Inferior parietal cortex (tissue), 1 donor: ENCODE results near the gene ADAM30.

Source experiments
- DNase-seq: peaks from one replicate; pipeline ENCODE4 v3.0.0-alpha.2; 2016; ENCODE audit errors: extremely low spot score

Gene ADAM30

DNA sequence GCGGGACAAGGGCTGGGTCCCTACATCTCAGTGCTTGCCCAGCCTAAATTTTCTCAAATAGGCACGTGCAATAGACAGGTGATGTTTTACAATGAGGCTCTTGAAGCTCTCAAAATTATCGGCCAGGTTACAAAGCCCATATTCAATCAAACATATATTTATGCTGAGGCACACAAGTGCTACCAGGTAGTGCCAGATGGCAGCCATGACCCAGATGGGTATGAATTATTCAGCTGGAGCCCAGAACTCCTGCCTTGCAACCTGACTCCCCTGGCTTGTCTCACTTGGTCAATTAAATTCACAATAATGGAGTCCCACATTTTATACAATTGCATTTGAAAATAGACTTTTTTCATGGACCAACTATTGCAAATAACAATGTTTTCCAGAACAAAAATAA, 12.3 kb upstream of the ADAM30 start:
- DNase-seq: no peak

DNA sequence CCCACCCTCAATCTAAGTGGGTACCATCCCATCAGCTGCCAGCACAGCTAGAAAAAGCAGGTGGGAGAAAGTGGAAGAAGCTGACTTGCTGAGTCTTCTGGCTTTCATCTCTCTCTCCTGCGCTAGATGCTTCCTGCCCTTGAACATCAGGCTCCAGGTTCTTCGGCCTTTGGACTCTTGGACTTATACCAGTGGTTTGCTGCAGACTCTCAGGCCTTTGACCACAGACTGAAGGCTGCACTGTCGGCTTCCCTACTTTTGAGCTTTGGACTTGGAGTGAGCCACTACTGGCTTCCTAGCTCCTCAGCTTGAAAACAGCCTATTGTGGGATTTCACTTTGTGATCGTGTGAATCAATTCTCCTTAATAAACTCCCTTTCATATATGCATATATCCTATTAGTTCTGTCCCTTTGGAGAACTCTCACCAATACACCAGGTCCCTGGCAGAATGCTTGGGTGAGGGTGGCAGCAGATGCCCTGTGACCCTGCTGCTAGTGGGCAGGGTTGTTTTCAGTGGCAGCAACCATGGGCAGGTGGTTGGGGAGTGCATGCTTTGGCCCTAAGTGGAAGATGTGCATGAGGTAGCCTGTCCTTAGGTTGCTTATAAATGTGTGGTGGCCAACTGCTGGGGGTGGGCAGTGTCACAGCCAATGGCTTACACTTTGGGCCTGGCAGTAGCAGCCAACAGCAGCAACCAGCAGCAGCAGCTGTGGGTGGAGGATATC, 10.8 kb upstream of the ADAM30 start:
- DNase-seq: no peak

- DNase-seq: peak; percentile 7
Observed at GRCh38 chr1:119903443-119903835, 7.1 kb upstream of the ADAM30 start.

GRCh38 chr1:119902775-119903442, 6.6 kb upstream of the ADAM30 start:
- DNase-seq: no peak

GRCh38 chr1:119898981-119899720, 2.8 kb upstream of the ADAM30 start:
- no peak for DNase-seq

DNA sequence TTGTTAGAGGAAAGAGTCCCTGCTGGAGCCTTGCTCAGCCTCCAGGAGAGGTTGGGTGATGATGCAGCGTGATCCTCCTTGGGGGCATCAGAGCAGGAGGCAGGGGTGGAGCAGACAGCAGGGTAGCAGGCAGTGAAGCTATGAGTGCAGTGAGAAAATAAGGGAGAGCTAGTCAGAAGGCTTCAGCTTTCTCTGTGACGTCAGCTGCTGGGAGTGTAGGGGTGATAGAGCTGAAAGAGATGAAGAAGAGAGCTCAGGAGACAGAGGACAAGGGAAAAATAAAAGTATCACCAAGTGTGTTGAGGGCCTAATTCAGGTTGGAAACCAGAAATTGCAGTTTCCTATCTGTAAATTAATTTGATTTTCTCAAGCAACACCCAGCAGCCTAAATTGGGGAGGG, 2.2 kb upstream of the ADAM30 start:
- no peak for DNase-seq

DNA sequence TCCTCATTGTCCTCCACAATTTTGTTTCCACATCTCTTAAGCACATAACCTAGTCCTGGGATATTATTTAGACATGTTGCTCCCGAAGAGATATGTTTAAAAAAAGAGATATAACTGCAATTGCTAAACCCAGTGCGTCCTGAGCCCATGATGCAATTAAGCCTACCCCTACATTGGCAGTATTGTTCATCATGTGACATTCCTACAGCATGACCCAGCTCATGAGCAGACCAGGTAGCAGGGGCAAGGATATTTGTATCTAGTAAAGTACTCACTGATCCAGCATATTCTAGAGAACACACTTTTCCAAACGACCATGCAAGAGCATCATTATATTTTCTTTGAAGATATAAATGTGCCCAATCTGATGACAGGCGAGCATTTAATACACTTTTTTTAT, 1.2 kb downstream of the ADAM30 start:
- DNase-seq: no peak

DNA sequence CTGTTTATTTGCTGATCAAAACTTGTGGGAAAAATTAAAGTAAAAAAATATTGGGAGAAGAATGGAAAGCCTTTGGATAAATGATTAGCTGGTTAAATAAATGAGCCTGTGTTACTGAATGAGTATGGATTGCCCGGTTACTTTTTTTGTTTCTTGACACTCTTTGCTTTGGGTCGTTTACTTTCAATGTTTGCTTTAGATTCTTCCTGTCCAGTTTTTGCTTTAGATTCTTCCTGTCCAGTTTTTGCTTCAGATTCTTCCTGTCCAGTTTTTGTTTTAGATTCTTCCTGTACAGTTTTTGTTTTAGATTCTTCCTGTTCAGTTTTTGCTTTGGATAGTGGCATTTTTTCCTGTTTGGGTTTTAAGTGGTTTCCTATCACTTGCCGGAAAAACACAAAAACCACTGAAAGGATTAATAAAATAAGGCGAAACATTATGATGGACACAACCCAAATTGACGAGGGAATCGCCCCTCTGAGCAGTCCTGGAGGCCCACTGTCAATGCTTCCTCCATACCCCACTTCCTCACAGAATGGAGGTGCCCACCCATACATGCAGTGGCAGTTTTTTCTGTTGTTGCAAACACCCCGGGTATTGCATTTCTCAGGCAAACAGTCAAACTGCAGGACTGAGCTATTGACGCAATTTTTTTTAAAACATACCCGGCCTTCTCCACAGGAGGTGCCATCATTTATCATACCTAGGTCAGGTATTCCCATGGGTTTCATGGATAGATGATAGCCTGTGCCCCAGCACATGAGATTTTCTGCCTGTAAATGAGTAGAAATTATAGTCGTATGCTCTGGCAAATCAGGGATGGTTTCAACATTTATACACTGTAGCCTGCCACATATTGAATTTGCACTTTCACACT, 2.3 kb downstream of the ADAM30 start:
- DNase-seq: no peak

DNA sequence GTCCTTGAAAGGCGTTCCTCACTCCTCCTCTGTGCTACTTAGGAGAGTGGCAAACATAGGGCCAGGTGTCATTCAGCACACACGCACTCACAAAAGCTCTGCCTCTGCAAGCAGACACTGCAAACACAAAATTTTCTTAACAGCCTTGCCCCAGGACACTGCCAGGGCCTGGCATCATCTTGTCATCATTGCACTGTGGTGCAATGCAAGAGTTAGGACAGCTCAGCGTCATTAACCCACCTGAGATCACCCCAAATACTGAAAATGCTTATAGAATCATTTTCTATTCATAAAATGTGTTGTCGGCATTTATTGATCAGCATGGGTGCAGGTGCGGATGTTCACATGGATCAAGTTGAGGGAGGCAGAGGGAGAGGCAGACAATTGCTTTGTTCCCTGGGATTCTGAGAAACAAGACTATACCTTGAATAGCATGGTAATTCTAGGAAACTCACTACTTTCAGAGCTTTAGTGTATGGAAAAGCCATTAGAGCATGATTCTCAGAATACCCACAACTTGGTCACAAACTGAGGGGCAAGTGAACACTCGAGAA, 3.0 kb downstream of the ADAM30 start:
- no peak for DNase-seq

GRCh38 chr1:119891386-119891785, 4.9 kb downstream of the ADAM30 start:
- DNase-seq: no peak

DNA sequence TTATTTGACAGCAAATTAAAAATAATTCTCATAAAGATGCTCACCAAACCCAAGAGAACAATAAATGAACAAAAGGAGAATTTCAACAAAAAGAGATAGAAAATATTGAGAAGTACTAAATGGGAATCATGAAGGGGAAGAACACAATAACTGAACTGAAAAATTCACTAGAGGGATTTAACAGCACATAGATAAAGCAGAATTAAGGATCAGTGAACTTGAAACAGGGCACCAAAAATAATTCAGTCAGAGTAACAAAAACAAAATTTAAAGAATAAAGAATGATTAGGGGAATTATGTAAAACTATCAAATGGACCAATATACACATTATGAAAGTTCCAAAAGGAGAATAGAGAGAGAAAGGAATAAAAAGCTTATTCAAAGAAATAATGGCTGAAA, 7.8 kb downstream of the ADAM30 start:
- DNase-seq: no peak

DNA sequence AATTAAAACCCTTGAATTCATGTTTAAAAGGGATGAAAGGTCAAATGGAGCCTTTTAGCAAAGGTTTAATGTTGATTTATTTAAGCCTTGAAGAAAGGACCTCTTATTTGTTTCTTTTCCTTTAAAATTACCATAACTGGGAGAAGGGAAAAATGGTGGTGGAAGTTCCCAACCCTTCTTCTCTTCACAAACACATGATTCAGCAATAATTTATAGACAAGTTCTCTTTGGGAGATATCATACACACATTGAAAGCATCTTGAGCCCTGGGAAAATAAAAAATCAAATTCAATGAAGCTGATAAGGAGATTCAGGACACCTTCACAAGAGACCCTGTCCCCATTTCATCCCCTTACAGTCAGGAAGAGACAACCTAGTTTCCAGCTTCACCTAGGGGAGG, 8.9 kb downstream of the ADAM30 start:
- DNase-seq: no peak

DNA sequence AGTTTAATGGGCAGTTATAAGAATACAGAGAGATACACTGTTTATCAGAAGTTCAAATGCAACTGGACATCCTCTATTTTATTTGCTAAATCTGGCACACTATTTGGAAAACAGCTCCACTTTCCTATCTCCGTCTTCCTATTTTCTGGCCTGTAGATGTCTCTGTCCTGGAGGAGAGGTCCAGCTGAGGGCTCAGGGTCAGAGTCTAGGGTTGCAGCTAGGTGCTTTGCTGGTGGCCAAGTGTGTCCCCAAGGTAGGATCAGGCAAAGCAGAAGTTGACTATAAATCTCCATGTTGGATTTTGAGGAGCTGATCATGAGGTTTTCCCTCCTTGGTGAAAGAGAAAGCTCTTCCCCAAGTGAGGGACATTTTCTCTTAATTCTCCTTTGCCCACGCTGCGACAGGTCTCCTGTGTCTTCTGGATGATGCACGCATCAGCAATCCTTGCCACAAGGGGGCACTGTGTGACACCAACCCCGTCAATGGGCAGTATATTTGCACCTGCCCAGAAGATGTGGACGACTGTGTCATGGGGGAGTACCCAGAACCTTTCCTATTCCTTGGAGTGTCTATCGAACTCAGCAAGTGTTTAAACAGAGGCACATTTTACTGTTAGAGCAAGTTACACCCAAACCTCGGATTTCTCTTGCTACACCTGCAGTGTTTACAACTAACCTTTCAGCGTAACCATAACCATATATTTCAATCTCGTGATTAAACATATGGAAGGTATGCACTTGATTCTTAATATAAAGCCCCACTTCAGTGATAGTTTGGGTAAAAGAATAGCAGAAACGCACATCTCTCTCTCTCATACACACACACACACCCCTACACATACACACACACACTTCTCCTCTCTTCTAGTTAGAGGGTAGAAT, 10.2 kb downstream of the ADAM30 start:
- DNase-seq: no peak

GRCh38 chr1:119884711-119885110, 11.6 kb downstream of the ADAM30 start:
- DNase-seq: no peak

DNA sequence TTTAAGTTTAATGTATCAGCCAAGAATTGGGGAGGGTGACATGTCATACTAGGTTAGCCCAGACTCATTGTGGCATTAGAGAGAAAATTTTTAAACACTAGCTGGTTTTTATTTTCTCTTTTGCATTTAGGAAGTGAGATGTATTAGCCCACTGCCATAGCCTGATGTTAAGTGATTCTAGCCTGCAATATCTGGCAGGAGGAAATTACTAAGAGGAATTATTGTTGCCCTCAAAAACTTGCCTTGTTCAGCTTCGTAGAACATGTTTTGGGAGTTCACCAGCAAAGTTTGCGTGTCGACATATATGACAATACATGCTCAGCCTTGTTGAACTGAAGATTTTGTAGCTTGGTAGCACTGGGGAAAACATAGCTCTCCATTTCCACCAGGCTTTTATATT, 12.5 kb downstream of the ADAM30 start:
- DNase-seq: no peak

DNA sequence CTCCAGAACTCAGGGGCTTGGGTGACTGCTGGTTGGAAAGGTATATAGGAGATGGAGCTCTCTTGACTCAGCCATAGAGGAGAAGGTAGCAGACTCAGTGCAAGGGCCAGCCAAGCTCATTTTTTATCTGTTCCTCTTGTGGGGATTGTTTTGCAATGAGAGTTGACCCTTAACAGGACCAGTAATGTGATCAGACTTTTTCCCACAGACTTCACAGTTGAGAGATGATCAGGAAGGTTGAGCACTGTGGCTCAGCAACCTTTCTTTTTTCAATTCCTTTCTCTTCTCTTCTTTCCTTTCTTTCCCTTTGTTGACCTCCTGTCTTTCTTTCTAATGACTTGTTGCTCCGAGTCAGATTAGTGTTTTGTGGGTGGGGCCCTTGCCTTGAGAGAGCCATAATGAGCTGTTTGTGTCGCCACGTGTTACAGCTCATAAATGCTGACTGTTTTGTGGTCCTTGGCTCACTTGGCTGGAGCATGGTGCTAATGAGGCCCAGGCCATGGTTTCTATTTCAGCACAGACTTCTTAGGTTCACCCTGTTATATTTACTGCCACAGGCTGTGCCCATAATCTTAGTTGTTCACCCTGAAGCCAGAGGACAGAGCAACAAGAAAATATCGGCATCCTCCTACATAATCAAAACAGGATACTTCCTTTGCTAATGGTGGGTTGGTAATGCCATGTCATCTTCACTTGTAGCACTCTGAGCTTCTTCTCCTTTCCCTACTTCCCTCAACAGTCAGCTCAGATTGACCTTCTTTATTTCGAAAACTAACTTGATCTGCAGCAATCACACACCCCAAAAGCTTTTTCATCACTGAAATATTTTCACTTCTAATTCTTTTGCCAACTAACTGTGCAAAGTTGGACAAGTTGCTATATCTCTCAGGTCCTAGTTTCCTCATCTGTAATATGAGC, 13.9 kb downstream of the ADAM30 start:
- DNase-seq: no peak

- no peak for DNase-seq
Observed at GRCh38 chr1:119879510-119880434, 16.5 kb downstream of the ADAM30 start.

DNA sequence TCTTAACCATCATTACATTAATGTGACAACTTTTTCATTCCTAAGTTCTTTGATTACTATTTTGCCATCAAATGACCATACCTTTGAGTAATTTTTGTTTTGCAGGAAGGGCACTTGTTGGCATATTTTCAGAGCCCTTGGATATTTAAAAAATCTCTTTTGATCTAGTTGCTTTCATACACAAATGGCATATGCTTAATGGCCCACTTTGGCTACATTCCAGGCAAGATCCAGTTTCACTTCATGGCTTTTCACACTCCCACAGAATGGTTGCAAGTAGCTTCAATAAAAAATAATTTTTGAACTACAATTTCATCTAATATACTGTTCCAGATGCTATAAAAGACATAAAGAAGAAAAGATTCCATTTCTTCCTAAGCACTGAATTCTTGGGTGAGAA, 18.1 kb downstream of the ADAM30 start:
- DNase-seq: no peak
